Suppressor macrophage treated with lipopolysaccharide for 4 hours (primary cell): Measurements from ENCODE around the gene CHD1L.
"Not testable (repeated sequence)": the region's sequence is repeated elsewhere in the genome, so short reads cannot be mapped to it uniquely, and the experiment has no call there.

ENCODE experiments used
- DNase-seq: peaks from one replicate; pipeline ENCODE4 v3.0.0-alpha.2; 2020

Gene CHD1L

DNA sequence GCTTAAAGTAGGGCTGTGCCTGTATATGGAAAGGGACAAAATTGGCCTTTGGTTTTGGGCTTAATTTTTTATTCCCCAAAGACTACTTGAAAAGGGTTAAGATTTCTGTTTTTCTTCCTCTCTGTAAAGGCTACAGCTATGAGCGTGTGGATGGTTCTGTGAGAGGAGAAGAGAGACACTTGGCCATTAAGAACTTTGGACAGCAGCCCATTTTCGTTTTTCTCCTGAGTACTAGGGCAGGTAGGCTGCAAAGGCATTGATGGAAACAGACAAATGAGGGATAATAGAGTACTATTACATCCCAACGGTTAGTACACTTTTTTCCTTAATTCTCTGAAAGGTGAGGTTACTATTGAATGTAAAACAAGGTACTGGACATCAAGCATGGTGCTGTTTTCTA, 29.6 kb downstream of the CHD1L start:
- DNase-seq: no peak

DNA sequence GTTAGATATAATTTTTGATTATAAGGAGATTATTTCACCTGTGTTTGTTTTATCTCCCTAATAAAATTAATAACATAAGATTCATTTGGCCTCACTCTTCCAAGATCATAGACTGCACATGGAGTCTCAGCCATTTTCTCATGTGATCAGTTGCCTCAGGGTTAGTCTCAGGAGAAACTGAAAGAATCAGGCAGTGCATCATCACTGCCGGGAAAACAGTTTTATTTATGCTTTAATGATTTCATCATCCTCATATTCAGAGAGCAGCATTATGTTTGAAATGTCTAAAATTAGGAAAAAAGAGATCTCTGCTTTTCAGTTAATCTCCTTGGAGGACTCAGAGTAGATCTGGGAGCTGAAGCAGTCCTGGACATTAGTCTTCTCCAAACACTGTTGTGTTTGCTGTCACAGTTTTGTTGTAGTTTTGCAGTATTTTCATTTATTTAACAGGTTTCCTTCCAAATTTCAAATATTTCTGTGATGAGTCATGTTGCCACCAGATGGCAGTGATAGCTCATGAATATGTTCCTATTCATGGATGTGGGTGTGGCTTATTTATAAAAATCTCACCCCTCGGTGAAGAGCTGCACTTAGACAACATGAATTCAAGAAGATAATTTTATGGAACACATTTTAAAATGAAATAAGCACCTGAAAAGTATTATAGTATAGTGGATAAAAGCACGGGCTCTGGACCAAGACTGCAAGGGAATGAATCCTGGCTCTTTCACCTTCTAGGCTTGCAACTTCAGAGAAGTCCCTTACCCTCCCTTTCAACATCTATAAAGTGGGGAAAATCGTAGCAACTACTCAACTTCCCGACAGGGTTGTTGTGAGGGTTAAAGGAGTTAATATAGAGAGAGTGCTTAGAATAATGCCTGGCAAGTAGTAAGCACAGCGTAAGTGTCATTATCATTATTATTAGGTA, 31.2 kb downstream of the CHD1L start:
- peak; percentile 74 for DNase-seq

DNA sequence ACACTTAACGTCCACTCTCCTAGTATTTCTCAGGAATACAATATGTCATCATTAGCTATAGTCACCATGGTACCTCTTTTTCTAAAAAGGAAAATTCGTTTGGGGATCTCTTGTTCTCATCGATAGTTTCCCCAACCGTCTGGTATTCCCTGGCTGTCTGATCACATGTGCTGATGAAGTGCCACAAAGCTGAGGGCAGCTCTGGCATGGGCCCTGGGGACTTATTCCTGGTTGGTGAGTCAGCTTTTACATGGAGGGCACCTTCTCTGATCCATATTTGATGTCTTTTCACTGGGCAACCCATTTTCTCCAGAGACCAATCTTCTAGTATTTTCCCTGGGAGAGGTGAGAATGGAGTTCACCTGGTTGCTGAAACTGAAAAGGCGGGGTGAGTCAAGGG, 39.5 kb downstream of the CHD1L start:
- DNase-seq: no peak

DNA sequence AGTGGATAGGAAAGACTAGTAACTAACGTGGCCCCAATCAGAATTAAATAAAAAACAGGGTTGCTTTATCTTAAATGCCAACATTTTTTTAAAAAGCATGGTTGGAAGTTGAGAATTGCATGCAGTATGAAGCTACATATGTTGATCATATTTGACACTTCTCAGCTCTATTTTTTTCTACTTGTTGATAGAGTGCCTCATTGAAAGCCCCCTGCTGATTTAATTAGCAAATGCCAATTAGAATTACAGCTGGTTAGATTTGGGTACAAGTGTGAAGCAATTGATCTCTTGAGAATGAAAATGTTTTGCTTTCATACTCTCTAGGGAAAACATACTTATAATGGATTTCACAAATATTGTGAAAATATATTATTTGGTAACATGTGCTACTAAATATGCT, 40.5 kb downstream of the CHD1L start:
- no peak for DNase-seq

DNA sequence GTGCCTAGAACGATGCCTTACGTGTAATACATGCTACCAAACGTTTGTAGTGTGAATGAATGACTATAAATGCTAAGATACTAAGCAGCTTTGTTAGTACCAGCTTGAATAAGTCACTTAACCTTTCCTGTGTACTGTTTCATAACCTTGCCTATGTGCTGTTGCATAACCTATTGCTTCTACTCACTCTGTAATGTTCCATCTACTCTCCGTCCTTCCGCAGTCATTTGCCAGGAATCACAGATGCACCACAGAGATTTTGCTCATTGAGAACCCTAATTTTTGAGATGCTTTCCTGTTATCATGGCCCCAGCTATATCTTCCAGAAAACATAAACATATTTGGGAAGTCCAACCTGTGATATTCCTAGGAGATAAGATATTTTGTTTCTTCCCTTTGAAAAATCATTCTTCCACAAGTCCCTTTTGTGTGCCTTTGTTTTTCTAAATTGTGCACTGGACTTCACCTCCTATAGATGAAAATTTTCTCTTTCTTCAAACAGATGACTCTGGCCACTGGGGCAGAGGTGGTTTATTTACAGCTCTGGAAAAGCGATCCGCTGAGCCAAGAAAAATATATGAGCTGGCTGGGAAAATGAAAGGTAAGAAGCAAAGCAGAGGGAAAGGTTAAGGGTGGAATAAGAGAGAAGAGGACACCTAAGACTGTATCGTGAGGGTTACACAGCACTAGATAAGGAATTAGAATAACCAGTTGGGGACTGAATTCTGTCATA, 44.8 kb downstream of the CHD1L start:
- no peak for DNase-seq

DNA sequence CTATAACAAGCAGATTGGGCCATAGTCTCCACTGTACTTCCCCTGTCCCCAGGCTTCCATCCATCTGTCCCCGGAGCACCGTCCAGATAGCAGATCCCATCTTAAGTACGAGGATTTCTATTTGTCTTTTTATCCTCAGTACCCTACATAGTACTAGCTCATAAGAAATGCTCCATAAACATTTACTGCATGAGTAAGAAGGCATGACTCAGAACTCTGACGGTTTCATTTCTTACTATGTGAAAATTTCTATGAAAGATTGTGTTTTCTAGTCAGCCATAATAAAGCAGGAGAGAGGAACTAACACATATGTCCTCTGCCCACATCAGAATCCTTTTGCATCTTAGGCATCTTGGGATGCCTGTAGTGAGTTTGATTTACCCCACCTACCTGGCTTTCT, 49.5 kb downstream of the CHD1L start:
- peak; percentile 28 for DNase-seq

DNA sequence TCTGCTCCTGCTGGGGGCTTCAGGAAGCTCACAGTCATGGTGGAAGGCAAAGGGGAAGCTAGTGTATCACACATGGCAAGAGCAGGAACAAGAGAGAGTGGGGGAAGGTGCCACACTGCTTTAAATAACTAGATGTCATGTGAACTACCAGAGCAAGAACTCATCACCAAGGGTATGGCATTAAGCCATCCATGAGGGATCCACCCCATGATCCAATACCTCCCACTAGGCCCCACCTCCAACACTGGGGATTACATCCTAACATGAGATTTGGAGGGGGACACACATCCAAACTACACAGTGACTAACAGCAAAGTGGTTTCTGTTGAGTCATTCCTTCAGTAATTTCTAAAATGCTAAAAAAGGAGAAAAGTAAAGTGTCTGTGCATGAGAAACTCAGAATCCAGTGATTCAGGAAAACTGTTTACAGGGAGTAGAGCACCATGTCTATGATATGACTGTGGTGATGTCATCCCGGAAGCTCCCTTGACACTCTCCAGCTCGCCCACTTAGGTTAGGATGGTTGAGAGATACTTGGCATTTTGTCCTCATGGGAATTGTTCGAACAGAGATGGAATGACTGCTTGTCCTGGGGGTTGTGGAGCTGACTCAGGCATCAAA, 50.3 kb downstream of the CHD1L start:
- peak; percentile 29 for DNase-seq

DNA sequence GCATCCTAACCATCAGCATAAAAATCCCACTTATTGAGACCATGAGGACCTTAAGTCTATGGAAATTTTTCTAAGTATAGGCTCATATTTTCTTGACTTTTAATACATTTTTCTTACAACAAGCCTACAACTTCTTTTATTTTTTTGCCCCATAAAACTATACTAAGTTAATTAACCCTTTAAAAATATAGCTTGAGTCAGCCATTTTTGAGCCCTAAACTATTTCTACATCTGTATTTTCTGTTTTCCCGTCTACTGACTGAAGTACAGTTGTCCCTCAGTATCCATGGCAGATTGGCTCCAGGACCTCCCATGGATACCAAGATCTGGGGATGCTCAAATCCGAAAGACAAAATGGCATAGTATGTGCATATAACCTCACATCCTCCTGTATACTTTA, 55.0 kb downstream of the CHD1L start:
- DNase-seq: no peak

DNA sequence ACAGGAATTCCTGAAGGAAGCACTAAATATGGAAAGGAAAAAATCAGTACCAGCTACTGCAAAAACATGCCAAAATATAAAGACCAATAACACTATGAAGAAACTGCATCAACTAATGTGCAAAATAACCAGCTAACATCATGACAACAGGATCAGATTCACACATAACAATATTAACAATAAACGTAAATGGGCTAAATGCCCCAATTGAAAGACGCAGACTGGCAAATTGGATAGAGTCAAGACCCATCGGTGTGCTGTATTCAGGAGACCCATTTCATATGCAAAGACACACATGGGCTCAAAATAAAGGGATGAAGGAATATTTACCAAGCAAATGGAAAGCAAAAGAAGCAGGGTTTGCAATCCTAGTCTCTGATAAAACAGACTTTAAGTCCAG, 63.3 kb downstream of the CHD1L start:
- DNase-seq: not testable (repeated sequence)

DNA sequence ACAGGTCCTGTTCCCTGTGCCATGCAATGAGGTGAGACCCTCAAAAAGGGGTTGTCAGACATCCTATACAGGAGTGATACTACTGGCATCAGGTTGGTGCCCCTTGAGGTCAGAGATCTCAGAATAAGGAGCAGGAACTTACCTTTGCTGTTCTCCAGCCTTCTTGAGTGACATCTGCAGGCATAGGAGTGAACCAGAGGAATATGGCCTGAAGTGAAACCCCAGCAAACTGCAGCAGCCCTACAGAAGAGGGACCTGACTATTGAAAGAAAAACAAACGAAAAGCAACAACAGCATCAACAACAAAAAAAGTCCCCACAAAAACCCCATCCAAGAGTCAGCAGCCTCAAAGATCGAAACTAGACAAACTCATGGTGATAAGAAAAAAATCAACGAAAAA, 74.5 kb downstream of the CHD1L start:
- no peak for DNase-seq

DNA sequence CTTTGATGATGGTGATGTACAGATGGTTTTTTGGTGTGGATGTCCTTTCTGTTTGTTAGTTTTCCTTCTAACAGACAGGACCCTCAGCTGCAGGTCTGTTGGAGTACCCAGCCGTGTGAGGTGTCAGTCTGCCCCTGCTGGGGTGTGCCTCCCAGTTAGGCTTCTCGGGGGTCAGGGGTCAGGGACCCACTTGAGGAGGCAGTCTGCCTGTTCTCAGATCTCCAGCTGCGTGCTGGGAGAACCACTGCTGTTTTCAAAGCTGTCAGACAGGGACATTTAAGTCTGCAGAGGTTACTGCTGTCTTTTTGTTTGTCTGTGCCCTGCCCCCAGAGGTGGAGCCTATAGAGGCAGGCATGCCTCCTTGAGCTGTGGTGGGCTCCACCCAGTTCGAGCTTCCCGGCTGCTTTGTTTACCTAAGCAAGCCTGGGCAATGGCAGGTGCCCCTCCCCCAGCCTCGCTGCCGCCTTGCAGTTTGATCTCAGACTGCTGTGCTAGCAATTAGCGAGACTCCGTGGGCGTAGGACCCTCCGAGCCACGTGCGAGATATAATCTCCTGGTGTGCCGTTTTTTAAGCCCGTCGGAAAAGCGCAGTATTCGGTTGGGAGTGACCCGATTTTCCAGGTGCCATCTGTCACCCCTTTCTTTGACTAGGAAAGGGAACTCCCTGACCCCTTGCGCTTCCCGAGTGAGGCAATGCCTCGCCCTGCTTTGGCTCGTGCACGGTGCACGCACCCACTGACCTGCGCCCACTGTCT, 84.6 kb downstream of the CHD1L start:
- DNase-seq: not testable (repeated sequence)

DNA sequence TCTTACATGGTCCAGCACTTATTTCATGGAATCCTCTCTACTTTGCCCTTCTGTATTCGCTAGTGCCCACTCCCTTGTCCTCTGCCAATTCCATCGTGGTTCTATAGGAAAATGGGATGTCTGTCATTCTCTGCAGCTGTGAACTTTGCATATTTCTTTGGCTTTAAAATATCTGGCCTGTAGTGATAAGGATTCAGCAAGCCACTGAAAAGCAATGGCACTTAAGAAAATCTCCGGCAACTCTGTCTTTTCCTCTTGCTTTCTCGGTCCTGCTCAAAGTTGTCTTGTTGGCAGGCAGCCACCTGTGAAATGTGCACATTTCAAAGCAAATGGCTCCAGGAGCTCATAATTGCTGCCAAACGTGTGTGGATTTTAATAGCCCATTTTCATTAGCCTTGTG, 91.8 kb downstream of the CHD1L start:
- DNase-seq: no peak

DNA sequence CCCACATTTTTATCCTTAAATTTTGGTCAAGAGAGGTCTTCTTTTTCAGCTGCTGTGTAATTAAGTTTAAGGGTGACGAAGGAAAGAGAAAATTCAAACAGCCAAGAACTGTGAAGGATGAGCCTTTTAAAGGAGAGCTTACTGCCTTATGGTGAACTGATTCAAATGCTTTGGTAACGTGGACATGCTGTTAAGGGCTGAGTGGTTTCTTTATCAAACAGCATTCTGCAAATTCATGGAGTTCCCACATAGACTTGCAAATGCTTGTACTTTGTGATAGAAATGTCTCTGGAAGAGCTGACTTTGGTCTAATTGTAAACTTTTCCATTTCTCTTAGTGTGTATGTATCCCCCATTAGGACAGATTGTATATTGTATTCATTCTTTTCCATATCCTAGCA, 93.8 kb downstream of the CHD1L start:
- no peak for DNase-seq

DNA sequence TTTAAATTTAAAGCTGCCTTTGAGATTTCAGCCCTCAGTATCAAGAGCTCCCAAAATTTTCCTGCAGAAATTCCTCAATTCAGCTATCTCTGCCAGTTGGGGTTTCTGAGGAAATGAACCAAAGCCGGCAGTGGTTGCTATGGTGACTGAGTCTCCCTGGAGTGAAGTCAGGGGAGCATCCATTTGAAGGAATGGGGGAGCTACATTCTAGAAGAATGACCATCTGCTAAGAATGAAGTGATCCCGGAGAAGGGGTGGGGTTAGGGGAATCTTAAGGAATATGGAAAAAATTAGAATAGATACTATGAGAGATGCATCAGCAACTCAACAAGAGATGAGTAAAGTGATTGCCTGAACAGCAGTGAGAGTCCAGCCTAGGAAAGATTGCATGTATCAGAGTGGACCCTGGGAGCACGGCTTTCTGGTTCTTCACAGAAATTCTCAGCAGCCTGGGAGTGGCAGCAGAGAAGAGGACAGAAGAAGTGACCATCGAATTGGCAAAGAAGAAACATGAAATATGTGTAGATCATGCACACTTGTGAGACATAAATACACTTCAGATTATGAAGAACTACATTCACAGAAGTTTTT, 94.7 kb downstream of the CHD1L start:
- no peak for DNase-seq

DNA sequence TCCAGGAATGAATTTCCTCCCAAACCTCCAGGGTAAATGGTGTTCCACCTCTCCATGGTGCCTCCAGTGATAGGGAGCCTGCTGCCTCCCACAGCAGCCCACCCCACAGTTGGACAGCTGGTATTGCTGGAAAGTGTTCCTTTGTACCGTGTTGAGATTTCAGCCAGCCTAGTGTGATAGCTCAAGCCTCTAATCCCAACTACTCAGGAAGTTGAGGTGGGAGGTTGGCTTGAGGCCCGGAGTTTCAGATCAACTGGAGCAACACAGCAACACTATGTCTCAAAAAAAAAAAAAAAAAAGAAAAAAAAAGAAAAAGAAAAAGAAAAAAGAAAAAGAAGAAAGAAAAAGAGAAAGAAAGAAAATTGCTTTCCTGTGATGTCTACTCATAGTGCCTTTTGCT, 96.1 kb downstream of the CHD1L start:
- DNase-seq: no peak

DNA sequence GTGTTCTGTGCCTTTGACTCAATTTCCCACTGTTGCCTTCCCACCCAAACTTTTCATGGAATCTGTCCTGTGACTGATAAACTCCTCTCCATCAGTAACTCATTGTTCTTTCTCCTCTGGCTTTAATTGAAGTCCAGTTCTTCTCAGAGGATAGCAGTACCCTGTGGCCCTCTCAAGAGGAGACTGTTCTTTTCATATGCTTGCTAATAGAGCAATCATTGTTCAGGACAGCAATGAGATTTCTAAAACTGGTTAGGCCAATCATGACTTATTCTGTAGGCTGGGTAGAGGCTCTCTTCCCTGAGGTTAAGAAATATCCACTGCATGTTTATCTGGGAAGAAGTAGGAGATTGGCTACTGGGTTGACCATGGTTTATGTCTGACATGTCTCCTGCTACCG, 98.8 kb downstream of the CHD1L start:
- DNase-seq: no peak
